HCT116 (cell line): Measurements from ENCODE around the gene USF2. TPM values are rescaled to one million over a fixed set of nuclear protein-coding genes. Genes with fewer than 3 reads are reported as not detected.

ENCODE experiments used
- ATAC-seq: fragments of 200-7000 bp; cut with Tn5 transposase; 2 replicates; pipeline ENCODE4 v1.9.1; 2020; ENCODE audit warnings: mild to moderate bottlenecking, moderate library complexity
- BruUV-seq: library from RNA; stranded (reverse); fragments of 400-500 nt; replicated peaks from 2 replicates; lab custom pipeline; 2021; lab: Mats Ljungman, UMichigan
- CTCF ChIA-PET: fragments of 300-600 bp; sonication (Branson Sonifier 250); formaldehyde crosslinking; loops from one replicate; lab custom pipeline; 2021; ENCODE audit warnings: antibody characterized with exemption; lab: Charles Lee
- POLR2A ChIA-PET: fragments of 300-600, 350-600 bp; sonication (Branson Sonifier 250); formaldehyde crosslinking; loops from one replicate; lab custom pipeline; 2021; ENCODE audit warnings: antibody characterized with exemption; lab: Charles Lee
- RAD21 ChIA-PET, 2 experiments: fragments of 300-600 bp; sonication (Branson Sonifier 250); formaldehyde crosslinking; loops; one replicate each; lab custom pipeline; 2023; ENCODE audit warnings: low total read pairs in 2 of 2; ENCODE audit not compliant: uncharacterized antibody in 2 of 2, unreplicated experiment in 2 of 2, low non-redundant PET in 1 of 2; lab: Charles Lee
- DNase-seq: peaks from one replicate; pipeline ENCODE4 v3.0.0-alpha.2; 2010; ENCODE audit warnings: low read depth, low spot score
- H2AFZ ChIP-seq: fragments of 200-600 bp; shearing (Covaris generic), sonication (generic); 2 replicates; pipeline ENCODE4 v1.6.1; 2017; ENCODE audit warnings: low read depth, mixed run types, mixed read lengths, antibody characterized with exemption, low read length; ENCODE audit not compliant: poor library complexity, severe bottlenecking
- H3K27ac ChIP-seq: 2 replicates; pipeline ENCODE4 v1.5.1; 2012; ENCODE audit warnings: low read depth, low read length
- H3K27me3 ChIP-seq: fragments of 200-600 bp; sonication (generic); 2 replicates; pipeline ENCODE4 v1.6.1; 2016; ENCODE audit warnings: mixed run types, low read length, mixed read lengths; ENCODE audit not compliant: insufficient read depth
- H3K36me3 ChIP-seq, 2 experiments: fragments of 200-500 bp in 1 of 2; fragments of 200-600 bp in 1 of 2; sonication (Bioruptor generic) in 1 of 2; sonication (generic) in 1 of 2; 2 replicates each; pipeline versions ENCODE4 v1.5.1 to v1.6.1; 2014 to 2016; ENCODE audit warnings: low read length in 2 of 2, inconsistent platforms in 1 of 2, mixed read lengths in 1 of 2, mixed run types in 1 of 2; ENCODE audit not compliant: insufficient read depth in 2 of 2, control insufficient read depth in 1 of 2
- H3K4me1 ChIP-seq, 2 experiments: fragments of 200-600 bp in 1 of 2; sonication (generic) in 1 of 2; 2 replicates each; pipeline versions ENCODE4 v1.5.1 to v1.6.1; 2012 to 2017; ENCODE audit warnings: low read length in 2 of 2, inconsistent platforms in 1 of 2, mild to moderate bottlenecking in 1 of 2, mixed read lengths in 1 of 2, mixed run types in 1 of 2, moderate library complexity in 1 of 2; ENCODE audit not compliant: insufficient read depth in 2 of 2, control insufficient read depth in 1 of 2
- H3K4me2 ChIP-seq: fragments of 200-600 bp; sonication (generic); 2 replicates; pipeline ENCODE4 v1.6.1; 2017; ENCODE audit warnings: mixed run types, low read length, mixed read lengths
- H3K4me3 ChIP-seq, 2 experiments: fragments of 200-600 bp in 1 of 2; sonication (generic) in 1 of 2; replicated peaks in 1 of 2; 2 replicates each; pipeline ENCODE4 v1.5.1; 2011 to 2016; ENCODE audit warnings: low read length in 2 of 2, control low read depth in 1 of 2, low read depth in 1 of 2, mild to moderate bottlenecking in 1 of 2, mixed read lengths in 1 of 2, mixed run types in 1 of 2
- H3K79me2 ChIP-seq: fragments of 200-600 bp; sonication (generic); 2 replicates; pipeline ENCODE4 v1.6.1; 2017; ENCODE audit warnings: mild to moderate bottlenecking, mixed run types, low read length, moderate library complexity, mixed read lengths; ENCODE audit not compliant: insufficient read depth
- H3K9ac ChIP-seq: fragments of 200-600 bp; sonication (generic); 2 replicates; pipeline ENCODE4 v1.6.1; 2016; ENCODE audit warnings: low read length, mixed read lengths
- H3K9me2 ChIP-seq: fragments of 200-600 bp; sonication (generic), shearing (Covaris generic); 2 replicates; pipeline ENCODE4 v1.6.1; 2017; ENCODE audit warnings: mixed run types, mild to moderate bottlenecking, moderate library complexity; ENCODE audit not compliant: insufficient read depth
- H3K9me3 ChIP-seq, 2 experiments: fragments of 200-500 bp in 1 of 2; fragments of 200-600 bp in 1 of 2; sonication (Bioruptor generic) in 1 of 2; sonication (generic) in 1 of 2; 2 replicates each; pipeline ENCODE4 v1.6.1; 2014 to 2017; ENCODE audit warnings: low read length in 2 of 2, mixed read lengths in 2 of 2, inconsistent platforms in 1 of 2, low read depth in 1 of 2, mild to moderate bottlenecking in 1 of 2, mixed run types in 1 of 2, moderate library complexity in 1 of 2; ENCODE audit not compliant: control insufficient read depth in 1 of 2, insufficient read depth in 1 of 2
- H4K20me1 ChIP-seq: fragments of 200-600 bp; sonication (generic), shearing (Covaris generic); 2 replicates; pipeline ENCODE4 v1.6.1; 2017; ENCODE audit warnings: mixed run types, mild to moderate bottlenecking, moderate library complexity; ENCODE audit not compliant: insufficient read depth
- CEBPB ChIP-seq: IDR thresholded peaks from 2 replicates; pipeline ENCODE4 v1.6.1; 2012; ENCODE audit warnings: low read depth
- EZH2 ChIP-seq: fragments of 200-600 bp; sonication (generic); IDR thresholded peaks from 2 replicates; pipeline ENCODE4 v1.6.1; 2017; ENCODE audit warnings: antibody characterized with exemption, mixed run types
- SRF ChIP-seq: IDR thresholded peaks from 2 replicates; pipeline ENCODE4 v1.6.1; 2012; ENCODE audit warnings: low read depth
- TCF7L2 ChIP-seq: IDR thresholded peaks from 2 replicates; pipeline ENCODE4 v1.7.0; 2011; ENCODE audit warnings: borderline replicate concordance, inconsistent platforms; ENCODE audit not compliant: insufficient read depth, insufficient read length; ENCODE audit errors: extremely low read depth
- YY1 ChIP-seq: IDR thresholded peaks from 2 replicates; pipeline ENCODE4 v1.6.1; 2011; ENCODE audit warnings: low read length, low read depth, moderate library complexity, mild to moderate bottlenecking; ENCODE audit not compliant: insufficient replicate concordance; ENCODE audit errors: extremely low read depth
- intact Hi-C: fragments of 100-400 bp; cut with micrococcal nuclease; formaldehyde crosslinking; loops from 2 replicates; pipeline ENCODE4 v1.10.0; 2022
- total RNA-seq: library from RNA; stranded (reverse); gene quantifications from one replicate; pipeline ENCODE4 v1.2.1, GENCODE V29; 2021; ENCODE audit not compliant: unreplicated experiment
- TF ChIP-seq, protein P1 (sequence below): IDR thresholded peaks from 2 replicates; pipeline ENCODE4 v1.6.1; 2012; ENCODE audit warnings: low read depth

Gene USF2
- total RNA-seq, 1 experiment from 2014 or later = 98.4 TPM

DNA sequence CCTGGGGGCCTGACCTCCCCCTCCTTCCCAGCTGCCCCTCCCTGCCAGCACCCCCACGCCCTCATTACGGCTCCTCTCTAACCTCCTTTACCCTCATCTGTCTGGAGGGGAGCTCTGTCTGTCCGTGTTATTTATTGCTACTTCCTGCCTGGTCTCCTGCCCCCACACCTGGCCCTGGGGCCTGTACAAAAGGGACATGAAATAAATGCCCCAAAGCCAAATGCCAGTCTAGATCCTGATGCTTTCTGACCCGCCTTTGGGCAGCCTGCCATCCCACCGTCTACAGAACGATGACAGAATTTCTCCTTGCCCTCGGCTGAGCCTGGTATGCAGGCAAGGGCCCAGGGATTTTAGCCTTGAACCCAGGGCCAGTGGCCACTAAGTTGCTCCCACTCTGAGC lies 44.8 kb downstream of the USF2 start (continued):
- TF ChIP-seq, protein P1, sequence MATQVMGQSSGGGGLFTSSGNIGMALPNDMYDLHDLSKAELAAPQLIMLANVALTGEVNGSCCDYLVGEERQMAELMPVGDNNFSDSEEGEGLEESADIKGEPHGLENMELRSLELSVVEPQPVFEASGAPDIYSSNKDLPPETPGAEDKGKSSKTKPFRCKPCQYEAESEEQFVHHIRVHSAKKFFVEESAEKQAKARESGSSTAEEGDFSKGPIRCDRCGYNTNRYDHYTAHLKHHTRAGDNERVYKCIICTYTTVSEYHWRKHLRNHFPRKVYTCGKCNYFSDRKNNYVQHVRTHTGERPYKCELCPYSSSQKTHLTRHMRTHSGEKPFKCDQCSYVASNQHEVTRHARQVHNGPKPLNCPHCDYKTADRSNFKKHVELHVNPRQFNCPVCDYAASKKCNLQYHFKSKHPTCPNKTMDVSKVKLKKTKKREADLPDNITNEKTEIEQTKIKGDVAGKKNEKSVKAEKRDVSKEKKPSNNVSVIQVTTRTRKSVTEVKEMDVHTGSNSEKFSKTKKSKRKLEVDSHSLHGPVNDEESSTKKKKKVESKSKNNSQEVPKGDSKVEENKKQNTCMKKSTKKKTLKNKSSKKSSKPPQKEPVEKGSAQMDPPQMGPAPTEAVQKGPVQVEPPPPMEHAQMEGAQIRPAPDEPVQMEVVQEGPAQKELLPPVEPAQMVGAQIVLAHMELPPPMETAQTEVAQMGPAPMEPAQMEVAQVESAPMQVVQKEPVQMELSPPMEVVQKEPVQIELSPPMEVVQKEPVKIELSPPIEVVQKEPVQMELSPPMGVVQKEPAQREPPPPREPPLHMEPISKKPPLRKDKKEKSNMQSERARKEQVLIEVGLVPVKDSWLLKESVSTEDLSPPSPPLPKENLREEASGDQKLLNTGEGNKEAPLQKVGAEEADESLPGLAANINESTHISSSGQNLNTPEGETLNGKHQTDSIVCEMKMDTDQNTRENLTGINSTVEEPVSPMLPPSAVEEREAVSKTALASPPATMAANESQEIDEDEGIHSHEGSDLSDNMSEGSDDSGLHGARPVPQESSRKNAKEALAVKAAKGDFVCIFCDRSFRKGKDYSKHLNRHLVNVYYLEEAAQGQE = no peak
- TF ChIP-seq TCF7L2 (no peak), SRF (no peak), EZH2 (no peak), CEBPB (no peak)

- POLR2A ChIA-PET = no interaction called here
- no TSS peak for BruUV-seq
- Histone ChIP-seq H3K4me3 (no peak overlapping the region), H3K4me2 (peak overlapping the region; percentile 37), H2AFZ (no peak overlapping the region), H3K79me2 (no peaks in the 10 kb centered on the region), H3K9me3 (no peaks in the 10 kb centered on the region), H3K36me3 (no peaks in the 10 kb centered on the region), H3K9me2 (no peaks in the 10 kb centered on the region), H4K20me1 (no peaks in the 10 kb centered on the region), H3K27ac (no peak overlapping the region), H3K4me1 (peaks cover 16 to 50% of the 10 kb centered on the region in 2 experiments), H3K9ac (no peak overlapping the region), H3K27me3 (no peaks in the 10 kb centered on the region)
- RAD21 ChIA-PET = no interaction called here
- ATAC-seq (no peak), DNase-seq (no peak)
- TF ChIP-seq YY1 = no peak
- intact Hi-C loops = no loop called here
- CTCF ChIA-PET = no interaction called here
These were observed 45.3 kb downstream of the USF2 start for GRCh38 chr19:35314031-35314430.
